Stimulated activated CD8-positive, alpha-beta memory T cell treated with anti-CD3 and anti-CD28 coated beads, Interleukin-15, amount 100 ng/mL, for 1 hour (primary cell): Measurements from ENCODE around the gene CAV3.

ENCODE experiments used
- DNase-seq: peaks from one replicate; pipeline ENCODE4 v3.0.0-alpha.2; 2020; ENCODE audit warnings: low read depth

Gene CAV3

DNA sequence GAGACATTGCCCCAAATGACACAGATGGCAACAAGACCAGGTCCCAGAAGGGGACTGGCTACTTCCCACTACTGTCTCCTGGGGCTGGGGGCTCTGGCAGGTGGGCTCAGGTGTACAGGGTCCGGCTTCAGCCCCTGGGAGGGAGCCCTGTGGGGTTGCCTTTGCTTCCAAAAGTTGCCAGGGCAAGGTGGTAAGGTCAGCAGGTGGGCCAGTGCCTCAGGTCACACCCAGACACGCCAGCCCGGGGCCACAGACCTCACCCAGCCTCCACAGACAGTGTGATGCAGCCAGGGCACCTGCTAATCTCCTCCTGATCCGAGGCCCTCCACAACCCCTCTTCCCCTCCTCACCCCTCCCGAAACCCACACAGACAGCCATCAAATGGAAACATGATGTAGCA, 28.3 kb downstream of the CAV3 start:
- DNase-seq: no peak

DNA sequence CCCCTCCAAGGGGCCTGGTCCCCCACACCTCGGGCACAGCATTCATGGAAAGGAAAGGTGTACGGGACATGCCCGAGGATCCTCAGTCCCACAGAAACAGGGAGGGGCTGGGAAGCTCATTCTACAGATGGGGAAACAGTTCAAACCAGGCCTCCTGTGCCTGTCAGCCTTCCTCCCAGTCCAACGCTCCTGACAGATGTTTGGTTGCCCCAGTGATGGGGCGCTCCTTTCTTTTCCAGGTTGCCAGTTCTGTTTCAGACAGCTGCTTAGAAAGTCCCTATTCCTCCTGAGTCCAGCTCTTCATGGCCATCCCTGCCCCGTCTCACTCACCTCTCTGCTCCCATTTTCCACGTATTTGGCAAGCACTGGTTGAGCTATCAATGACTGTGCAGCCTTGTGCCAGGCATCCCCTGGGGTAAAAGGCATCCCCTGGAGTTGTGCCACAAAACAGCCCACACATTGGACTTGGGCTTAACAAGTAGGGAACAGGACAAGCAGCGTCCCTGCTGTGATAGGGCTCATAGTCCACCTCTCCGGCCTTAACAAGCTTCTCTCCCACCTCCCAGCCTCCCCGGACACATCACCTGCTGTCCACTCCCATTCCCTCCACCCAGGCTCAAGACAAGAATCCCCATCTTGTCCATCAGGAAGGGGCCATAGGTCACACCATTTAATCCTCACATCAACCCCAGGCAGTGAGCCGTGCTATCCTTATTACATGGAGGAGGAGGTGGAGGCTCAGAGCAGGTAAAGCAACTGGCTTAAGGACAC, 29.2 kb downstream of the CAV3 start:
- DNase-seq: no peak

DNA sequence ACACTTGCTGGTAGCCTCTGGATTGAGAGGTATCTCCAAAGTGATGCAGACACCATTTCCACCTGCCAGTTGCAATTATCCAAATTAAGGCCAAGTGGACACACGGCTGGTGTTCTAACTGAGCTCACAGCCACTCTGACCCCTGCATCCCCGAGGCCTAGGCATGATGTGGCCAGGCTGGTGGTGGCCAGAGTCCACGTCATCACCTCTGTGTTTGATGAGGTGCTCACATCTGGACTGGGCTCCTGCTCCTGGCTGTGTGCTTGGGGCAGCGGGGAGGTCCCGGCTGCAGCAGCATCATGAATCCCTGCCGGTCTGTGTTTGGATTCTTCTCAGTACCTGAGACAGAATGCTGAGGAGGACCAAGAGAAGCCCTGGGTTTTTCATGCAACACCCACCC, 30.9 kb downstream of the CAV3 start:
- DNase-seq: no peak

DNA sequence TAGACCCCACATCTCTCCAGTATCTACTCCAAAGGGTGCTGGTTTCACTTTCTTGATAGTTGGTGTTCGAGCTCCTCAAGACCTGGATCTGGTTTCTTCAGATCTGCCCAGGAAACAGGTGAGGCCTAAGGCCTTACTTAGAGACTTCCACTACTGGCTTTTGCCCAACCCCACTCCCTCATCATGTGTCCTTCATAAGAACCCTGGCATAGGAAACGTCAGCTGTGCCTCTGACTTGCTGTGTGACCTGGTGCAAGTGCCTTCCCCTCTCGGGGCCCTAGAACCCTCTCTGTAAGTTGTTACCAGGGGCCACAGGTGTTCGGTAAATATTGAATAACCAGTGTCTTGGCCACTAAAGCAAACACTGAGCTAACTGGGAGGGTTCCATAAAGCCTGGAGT, 31.9 kb downstream of the CAV3 start:
- no peak for DNase-seq

DNA sequence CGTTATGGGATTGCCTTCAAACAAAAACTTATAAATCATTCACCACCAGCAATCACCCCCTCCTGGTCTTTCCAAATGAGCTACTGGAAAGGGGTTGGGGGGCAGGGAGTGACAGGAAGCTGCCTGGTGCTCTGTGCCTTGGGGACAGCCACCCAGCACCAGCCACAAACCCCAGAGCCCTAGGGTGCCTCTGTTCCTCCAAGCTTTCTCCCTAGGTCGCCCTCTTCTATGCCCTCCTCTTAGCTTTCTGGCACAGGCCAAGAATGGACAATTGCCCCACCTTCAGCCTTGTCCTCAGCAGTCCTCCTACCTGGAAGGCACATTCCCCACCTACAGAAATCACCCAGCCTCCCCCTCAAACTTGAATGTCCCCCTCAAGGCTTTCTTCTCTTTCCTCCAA, 32.5 kb downstream of the CAV3 start:
- DNase-seq: no peak

DNA sequence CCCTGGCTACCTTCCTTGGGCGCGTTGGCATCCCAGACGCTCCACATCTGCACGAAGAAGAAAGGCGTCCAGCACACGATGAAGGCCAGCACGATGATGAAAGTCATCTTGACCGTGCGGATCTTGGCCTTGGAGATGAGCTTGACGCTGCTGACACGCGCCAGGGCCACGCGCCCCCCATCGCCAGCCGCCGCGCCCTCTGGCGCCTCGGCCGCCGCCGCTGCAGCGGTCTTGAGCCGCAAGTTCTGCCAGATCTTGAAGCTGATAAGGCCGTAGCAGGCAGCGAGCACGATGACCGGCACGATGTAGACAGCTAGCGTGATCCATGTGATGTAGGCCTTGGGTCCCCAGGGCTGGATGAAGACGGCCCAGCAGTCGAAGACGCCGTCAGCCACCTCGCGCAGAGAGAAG, 33.7 kb downstream of the CAV3 start:
- no peak for DNase-seq

DNA sequence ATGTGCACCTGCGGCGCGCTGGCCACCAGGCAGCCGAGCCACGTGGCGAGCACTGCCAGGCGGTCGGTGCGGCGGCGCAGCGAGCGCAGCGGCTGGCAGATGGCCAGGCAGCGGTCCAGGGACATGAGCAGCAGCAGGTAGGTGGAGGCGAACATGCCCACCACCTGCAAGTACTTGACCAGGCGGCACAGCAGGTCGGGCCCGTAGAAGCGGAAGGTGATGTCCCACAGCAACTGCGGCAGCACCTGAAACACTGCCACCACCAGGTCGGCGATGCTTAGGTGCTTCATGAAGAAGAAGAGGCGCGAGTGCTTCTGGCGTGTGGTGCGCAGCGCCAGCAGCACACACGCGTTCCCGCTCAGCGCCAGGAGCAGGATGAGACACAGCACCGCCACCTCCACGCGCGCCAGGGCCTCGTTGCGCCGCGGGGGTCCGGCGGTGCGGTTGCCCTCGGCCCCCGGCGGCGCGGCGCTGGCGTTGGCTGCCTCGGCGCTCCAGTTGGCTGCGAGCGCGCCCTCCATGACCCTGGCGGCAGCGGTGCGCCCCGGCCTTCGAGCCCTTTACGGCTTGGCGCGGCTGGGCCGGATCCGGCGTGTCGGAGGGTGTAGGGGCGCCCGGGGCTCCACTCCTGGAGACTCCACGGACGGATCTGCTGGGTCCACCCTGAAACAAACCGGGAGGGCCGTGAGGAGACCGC, 34.2 kb downstream of the CAV3 start:
- no peak for DNase-seq

DNA sequence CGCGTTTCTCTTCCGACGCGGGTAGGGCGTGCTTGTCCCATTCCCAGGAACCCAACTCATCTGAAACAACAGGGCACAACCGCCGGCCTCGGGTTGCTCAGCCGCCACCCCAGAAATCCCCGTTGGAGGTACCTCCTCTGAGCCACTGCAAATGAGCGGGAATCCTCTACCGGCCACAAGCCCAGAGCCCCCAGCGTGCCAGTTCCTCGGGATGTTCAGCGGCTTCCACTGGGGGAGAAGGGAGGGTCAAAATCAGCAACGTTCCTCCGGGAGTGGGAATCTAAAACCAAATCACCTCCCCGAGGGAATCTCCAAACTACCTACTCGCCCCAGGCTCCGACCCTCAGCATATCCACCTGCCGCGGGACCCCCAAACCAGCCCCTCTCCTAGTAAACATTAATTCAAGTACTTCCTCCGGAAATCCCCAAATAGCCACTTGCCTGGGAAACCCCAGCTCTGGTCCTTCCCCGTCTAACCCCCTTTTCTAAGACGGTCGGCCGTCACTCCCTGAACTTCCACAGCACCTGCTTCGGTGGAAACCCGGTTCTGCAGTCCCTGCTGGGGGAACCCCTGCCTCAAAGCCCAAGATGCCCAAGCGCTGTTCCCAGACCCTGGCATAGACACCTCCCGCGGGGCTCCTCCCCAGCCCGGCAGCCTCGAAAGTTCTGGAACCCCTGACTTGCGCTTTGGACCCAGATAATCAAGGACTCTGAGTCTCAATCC, 34.9 kb downstream of the CAV3 start:
- DNase-seq: no peak

DNA sequence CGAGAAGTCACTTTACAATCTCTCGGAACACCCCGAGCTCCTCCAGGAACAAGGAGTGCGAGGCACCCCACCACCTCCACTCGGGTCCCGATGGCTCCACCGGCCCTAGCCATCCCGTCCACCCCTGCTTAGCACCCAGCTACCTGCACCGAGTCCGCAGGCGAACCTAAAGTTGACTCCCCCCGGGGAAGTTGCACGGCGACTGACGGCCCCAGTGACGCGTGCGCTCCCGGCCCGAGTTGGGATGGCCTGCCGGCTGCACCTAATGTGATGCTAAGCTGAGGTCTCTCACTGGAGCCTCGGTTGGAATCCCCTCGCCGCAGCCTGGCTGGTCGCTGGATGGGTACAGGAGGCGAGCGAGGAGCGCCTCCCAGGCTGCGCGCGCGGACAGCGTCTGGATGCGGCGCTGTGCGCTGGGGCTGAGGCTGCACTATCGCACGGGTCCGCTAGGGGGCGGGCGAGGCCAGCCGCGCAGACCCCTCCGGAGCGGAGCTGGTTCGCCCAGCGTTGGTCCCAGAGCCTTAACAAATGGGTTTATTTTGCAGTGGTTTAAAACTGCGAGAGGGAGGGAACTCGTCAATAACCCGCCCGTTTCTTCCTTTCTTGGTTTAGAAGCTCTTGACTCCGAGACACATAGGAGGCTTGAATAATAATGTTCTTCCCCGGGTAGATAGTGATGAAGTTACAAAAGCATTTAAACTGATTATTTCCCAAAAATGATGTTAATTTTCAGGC, 35.7 kb downstream of the CAV3 start, which contains the start of gene OXTR:
Gene OXTR (minus strand): TSS at position 526 of the 735 bp plus-strand sequence. CDS start 1,426 bp downstream, outside the sequence.
- DNase-seq: peak; percentile 16

DNA sequence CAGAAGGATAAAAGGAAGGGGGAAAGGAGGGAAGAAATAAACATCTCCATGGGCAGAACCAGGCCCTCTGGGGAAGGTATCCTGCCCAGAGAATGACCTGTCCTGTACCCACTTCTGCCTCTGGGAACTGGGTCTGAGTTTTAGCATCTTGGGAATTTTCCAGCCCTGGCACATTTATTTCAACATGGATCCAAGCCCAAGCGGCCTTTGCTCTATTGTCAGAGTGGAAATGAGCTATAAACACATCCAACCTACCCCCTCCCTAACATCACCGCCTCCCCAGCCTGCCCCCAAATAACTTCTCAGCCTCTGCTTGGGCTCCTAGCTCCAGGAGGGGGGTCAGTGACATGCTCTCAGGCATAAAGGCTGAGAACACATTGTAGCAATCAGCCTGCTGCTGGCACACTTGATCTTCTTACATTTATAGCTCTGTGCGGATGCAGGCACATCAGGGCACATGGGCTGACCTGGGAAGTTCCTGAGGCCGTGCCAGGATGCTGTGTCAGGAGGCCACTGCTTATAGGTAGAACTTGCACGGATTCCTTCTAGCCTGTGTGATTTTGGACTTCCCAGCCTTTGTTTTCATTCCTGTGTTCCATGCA, 40.4 kb downstream of the CAV3 start:
- no peak for DNase-seq

DNA sequence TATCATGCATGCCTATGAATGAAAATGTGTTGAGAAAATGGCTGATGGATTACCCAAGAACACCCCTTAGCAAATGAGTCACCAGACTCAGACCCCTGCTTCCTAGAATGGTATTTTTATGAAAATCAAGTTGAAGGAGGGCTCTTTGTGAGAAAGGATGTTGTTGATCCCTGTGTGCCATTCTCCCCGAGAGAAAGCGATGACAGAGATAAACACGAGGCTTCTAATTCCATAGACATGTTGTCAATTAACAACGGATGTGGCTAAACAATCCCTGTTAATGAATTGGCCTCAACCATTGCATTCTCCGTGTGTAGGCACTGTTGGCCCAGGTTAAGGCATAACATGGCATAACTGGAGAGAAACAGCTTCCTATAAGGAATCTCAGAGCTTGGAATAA, 41.6 kb downstream of the CAV3 start:
- DNase-seq: no peak

DNA sequence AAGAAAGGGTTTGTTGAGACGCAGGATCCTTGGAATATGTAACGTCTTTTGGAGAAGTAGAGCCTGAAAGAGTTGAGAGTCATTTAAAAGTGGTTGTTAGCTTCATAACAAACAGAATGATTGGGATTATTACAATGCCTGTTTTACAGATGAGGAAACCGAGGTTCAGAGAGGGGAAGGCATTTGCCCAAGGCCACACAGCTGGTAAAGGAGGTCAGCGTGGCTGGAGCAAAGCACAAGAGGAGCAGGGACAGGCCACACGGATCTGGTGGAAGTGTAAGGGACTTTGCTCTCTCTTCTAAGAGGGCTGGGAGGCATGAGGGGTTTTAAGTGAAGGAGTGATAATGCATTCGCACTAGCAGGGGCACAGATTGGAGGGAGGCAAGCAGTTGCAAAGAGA, 42.0 kb downstream of the CAV3 start:
- no peak for DNase-seq

DNA sequence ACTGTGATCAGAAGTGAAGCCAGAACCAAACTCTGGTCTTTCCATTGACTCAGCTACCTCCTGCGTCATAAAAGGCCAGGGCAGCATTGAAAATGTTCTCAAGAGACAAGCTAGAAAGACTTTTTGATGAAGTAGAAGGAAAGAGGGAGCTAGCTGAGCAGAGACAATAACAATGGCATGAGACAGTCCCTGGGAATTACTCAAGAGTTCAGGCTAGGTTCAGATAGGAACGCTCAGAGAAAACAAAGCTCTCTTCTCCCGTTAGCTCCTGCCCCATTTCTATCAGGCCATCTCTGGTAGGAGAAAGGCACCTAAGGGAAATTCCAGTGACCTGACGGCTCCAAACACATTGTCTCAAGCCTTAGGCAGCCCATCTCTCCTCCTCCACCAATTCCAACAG, 42.8 kb downstream of the CAV3 start:
- DNase-seq: no peak

DNA sequence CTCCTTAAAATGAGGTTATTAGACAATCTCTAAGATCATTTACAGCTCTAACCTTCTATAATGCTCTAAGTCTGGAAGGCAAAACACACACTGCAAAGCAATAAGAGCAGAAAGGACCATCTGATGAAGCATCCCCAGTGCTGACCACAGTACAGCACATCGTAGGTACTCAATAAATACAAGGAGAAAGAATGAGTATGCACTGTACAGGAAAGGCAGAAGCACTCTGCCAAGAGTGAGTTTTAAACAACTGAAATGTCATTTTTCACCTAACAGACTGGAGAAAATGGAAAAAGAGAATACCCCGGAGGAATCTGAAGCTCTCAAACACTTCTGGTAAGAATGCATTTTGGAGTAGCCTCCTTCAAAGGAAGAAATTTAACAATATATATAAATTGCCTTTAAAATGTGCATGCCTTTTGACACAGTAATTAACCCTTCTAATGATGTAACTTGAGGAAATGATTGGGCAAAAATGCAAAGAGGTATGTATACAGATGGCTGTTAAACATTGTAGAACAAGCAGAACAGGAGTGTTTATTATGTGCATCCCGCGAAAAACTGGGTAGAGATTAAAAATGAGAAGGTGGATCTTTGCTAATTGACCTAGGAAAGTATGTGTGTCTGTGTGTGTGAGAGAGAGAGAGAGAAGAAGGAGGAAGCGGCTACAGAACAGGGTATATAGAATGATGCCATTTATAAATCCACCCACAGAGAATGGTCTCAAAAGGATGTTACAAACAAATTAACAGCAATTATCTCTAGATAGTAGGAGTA, 43.8 kb downstream of the CAV3 start:
- no peak for DNase-seq

DNA sequence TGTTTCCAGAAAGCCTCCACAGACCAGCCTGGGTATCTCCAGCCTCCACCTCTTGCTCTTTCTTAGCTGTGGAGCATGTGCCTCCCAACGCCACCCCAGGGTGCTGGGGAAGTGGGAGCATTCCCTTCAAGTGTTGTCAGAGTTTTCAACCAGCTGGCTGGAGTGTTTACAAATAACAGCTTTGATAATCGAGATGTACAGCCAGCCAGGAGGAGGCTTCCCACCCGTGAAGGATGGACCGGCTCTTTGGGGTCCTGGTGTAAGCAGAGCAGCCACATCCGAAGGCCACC, 44.3 kb downstream of the CAV3 start:
- no peak for DNase-seq

DNA sequence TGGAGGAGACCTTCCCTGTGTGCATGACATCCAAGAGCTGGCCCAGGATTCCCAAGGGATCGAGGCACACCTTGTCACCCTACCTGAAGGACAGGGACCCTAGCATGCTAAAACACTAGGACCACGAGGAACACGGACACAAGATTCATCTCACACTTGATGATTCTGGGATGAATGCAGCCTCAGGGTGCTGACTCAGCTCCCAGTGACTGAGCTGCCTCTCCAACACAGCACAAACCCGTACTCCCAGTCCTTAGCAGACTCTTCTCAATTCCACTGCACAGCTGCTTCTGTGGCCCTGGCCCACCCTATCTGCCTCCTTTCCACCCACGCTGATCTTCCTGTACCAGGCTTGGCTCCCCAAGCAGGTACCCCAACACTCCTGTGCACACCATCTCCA, 44.9 kb downstream of the CAV3 start:
- DNase-seq: no peak

DNA sequence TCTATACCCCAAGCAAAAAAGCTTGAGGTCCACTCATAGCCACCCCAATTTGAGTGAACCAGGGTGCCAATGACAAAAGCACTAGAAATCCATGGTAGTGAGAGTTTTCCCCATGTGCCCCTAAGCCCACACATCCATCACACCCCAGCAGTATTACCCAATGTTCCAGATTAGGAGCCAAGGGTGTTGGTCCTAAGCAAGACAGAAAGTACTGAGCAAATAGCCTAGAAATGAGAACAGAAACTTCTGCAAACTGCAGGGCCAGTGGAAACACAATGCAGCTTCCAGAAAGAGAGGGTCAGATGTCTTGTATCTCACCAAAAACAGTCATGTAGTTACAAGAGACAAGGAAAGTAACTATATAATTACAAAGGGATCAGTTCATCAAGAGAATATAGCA, 46.7 kb downstream of the CAV3 start:
- no peak for DNase-seq

DNA sequence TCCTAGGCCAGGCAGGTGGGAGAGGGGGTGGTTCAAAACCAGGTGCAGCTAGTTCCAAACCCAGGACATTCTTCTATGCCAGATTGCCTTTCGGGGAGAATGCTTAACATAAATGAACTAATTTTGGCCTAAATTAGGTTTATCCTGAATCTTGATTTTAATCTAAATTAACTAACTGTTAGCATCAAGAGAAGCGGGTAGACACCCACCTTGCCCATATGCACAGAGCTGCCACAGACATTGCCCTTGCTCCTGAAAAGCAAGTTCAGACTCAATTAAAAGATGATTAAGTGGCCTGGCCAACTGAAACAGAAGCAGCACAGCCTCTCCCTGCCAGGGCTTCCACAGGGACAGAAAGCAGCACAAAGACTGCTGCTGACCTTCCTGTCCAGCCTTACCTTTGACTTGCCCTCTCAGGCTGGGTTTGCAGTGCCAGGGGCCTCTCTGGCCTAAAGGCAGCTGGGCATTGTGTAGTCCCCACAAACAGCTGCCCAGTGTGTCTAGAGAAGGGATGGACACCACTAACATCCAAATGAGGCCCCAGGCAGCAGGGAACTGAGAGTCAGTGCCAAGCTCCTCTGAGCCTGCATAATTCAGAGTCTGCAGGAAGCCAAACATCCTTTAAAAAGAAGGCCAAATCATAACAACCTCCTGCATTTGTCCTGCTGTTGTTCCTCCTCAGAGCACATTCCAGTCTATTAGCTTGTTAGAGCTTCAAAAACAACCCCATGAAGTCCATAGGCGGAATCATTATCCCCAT, 51.3 kb downstream of the CAV3 start:
- no peak for DNase-seq

DNA sequence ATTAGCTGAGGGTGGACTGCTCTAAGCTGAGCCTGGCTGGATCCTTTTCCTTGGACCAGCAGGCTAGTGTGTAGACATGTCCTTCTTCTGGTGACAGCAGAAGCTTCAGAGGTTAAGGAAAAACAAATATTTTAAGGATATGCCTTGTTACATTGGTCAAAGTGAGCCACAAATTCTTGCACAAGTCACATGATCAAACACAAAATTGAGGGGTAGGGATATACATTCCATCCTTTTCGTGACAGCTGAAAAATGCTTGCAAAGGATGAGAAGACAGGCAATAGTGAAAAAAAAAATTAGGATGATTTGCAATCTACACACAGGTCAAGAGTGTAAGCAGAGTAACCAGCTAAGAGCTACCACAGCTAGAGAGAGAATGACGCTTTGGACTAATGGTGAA, 56.9 kb downstream of the CAV3 start:
- DNase-seq: no peak

DNA sequence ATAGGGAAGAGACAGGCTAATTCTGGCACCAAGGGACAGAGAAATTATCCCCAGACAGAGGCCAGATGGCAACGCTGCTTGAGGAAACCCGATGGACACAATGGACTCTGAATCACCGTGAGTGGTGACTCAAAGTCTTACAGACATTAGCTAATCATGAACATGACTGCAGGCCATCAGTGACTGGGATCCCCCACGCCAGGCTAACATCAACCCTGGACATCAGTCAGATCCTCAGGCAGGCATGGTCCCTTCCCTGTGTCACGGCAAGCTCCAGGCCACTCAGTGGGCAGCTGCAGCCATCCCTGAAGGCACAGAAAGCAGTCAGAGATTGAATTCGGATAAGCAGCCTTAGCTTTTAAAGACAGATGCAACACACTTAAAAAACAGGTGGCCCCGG, 59.6 kb downstream of the CAV3 start:
- DNase-seq: no peak

DNA sequence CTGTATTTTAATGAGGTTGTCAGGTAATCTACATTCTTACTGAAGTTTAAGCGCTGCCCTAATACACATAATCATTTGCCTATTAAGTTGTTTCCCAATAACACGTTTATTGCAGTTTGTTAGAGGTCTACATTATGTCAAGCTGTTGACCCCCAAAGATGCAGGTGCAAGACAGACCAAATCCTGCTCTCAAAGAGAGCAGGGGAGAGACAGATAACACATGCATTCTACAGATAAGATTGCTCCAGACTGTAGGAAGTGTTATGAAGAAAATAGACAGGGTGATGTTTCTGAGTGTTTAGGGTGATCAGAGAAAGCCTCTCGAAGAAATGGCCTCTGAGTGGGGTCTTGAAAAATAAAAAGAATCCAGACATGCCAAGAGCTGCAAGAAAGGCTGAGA, 60.6 kb downstream of the CAV3 start:
- DNase-seq: no peak
